Nucleus accumbens (tissue), 56 donors: Measurements from ENCODE around the gene SLC6A9.

ENCODE experiments used
- DNase-seq, 56 donors: peaks; one replicate each; lab custom pipeline; 2025; lab: John Stamatoyannopoulos, UW

The SLC6A9 gene

DNA sequence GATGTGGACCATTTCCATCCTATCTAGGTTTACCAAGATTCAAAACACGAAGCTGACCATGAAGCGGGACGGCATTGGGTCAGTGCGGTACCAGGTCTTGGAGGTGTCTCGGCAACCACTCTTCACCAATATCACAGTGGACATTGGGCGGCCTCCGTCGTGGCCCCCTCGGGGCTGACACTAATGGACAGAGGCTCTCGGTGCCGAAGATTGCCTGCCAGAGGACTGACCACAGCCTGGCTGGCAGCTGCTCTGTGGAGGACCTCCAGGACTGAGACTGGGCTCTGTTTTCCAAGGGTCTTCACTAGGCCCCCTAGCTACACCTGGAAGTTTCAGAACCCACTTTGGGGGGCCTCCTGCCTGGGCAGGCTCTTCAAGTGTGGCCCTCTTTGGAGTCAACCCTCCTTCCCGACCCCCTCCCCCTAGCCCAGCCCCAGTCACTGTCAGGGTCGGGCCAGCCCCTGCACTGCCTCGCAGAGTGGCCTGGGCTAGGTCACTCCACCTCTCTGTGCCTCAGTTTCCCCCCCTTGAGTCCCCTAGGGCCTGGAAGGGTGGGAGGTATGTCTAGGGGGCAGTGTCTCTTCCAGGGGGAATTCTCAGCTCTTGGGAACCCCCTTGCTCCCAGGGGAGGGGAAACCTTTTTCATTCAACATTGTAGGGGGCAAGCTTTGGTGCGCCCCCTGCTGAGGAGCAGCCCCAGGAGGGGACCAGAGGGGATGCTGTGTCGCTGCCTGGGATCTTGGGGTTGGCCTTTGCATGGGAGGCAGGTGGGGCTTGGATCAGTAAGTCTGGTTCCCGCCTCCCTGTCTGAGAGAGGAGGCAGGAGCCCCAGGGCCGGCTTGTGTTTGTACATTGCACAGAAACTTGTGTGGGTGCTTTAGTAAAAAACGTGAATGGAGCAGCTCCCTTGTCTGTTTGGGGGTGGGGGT lies 40.7 kb downstream of the SLC6A9 start:
- DNase-seq = no peak

DNA sequence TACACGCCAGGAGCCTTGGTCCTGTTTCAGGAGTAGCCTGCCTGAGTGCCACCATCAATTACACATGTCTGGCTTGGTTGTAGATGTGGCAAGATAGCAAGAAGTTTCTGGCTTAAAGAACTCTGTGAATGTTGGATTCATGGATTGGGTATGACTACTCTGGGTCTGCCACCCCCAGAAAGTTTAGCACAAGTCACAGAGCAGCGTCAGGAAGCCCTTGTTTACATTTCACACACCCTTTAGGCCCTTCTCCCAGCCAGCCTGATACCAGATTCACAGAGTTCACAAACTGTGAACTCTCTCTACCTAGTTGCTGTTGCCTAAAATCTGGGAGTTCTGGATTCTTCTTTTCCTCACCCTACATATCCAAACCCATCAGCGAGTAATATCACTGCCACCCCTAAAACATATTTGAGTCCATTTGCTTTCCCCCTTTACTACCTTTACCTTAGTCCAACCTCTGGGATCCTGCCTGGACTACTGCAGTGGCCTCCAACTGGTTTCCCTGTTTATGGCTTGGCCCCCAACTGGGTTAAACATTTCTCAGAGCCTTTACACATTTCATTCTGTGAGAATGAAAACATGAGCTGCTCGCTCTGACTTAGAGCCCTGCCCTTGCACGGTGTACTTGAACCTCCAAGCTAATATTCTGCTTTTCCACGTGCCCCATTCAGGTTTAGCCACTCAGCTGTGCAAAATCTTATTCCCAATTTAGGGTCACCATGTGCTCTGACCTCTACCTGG lies 43.9 kb downstream of the SLC6A9 start:
- DNase-seq = no peak

DNA sequence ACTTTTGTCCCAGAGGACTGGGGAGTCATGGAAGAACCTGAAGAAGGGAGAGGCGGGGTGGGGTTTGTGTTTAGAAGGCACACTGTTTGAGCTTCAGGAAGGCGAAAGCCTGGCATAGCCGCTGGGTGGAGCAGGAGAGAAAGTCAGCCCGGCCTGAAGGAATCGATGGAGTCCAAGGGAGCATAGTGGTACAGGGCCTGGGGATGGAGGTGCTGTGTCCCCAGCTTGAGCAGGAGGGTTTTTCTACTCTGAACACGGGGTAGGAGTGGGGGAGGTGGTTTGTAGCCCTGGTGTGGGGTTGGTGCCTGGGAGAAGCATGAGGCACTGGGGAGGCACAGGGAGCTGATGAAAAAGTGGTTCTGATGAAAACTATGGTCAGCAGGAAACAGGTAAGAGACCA lies 44.5 kb downstream of the SLC6A9 start:
- DNase-seq = no peak

DNA sequence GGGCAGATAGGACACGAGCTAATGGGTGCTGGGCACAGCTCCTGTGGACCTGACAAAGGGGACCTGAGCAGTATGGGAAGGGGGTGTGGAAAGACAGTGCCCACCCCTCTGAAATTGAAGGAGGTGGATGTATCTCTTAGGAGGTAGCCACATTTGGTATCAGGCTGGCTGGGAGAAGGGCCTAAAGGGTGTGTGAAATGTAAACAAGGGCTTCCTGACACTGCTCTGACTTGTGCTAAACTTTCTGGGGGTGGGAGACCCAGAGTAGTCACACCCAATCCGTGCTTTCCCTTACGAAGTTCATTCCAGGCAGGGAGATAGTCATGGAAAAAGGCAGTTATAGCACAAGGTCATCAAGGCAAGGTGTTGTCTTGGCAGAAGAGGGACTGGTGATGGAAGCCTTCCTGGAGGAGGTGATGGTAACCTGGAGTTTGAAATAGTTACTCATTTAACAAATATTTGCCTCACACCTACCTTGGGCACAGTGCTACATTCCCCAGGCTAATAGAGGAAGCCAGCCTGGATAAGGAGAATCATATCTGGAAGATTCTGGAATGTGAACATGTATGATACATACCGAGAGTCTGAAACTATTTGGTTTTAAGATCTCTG lies 45.2 kb downstream of the SLC6A9 start:
- DNase-seq = no peak

DNA sequence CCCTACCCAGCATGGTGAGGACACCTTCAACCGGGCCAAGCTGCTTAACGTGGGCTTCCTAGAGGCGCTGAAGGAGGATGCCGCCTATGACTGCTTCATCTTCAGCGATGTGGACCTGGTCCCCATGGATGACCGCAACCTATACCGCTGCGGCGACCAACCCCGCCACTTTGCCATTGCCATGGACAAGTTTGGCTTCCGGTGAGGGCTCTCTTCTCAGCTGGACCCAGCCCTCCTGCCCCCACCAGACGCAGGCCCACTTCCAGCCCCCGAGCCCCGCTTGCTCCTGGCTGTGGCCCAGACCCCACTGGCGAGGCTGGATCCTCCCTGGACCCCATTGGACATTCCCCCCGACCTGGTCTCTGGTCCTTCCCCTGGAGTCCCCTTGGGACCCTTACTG lies 46.4 kb downstream of the SLC6A9 start:
- DNase-seq = no peak

DNA sequence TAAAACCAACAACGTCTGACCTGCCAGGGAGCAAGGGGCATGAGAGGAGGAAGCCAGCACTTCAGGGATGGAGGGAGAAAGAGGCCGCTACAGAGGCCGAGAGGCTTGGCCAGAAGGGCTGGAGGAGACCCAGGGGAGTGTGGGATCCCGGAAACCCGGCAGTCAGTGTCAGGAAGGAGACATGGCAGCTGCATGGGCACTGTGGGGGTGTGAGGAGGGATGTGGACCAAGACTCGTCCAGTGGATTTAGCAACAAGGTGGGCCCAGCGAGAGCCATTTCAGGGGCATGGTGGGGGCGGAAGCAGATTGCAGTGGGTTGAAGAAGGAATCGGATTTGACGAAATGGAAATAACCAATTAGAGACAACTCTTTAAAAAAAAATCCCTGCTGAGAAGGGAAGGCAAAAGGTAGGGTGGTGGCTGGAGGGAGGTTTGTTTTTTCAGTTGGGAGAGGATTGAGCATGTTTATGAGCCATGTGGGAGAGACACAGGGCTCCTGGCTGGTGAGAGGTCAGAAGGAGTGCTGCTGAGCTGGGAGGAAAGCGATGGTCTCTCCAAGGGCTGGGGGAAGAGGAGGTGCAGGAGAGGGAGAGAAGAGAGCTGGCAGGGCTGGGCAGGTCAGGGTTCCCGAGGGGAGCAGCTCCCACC lies 47.9 kb downstream of the SLC6A9 start:
- no peak for DNase-seq

DNA sequence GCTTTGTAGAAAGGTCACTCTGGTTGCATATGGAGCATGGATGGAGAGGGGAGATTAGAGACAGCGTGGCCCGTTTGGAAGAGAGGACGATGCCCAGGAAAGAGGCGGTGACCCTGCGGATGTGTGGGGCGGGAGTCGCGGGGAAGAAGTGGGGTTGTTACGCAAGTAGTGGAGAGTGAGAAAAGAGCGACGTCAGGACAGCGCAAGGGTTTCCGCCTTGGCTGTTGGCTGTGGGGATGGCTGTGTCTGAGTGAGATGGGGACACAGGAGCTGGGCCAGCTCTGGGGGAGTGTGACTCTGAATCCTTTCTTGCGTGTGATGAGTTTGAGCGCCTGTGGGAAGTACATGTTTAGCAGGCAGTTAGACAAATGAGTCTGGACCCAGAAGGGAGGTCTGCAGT lies 48.5 kb downstream of the SLC6A9 start:
- no peak for DNase-seq

DNA sequence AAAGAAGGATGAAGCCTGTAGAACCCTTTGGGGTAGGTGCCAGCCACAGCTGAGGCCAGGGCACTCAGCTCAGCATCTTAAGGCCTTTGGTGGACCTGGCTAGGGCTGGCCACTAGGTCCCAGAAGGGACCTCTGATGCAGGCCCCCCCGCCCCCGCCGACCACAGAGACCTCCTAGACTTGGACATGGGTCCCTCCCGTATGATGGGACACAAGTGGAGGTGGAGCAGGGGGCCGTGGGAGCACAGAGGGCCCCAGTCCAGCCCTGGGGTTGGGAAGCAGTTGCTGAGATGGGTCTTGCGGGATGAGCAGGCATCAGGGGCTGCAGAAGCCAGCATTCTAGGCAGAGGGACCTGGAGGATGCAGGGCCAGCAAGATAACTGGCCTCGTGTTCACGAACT lies 49.0 kb downstream of the SLC6A9 start:
- no peak for DNase-seq

DNA sequence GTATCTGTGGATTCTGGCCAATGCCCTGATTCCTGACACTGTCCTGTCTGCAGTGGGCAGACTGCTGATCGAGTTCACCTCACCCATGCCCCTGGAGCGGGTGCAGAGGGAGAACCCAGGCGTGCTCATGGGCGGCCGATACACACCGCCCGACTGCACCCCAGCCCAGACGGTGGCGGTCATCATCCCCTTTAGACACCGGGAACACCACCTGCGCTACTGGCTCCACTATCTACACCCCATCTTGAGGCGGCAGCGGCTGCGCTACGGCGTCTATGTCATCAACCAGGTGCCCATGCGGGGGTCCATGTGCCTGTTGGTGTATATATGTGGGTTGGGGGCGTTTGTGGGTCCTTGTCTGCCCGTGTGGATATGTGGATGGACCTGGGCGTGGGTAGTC lies 49.6 kb downstream of the SLC6A9 start:
- DNase-seq = no peak

DNA sequence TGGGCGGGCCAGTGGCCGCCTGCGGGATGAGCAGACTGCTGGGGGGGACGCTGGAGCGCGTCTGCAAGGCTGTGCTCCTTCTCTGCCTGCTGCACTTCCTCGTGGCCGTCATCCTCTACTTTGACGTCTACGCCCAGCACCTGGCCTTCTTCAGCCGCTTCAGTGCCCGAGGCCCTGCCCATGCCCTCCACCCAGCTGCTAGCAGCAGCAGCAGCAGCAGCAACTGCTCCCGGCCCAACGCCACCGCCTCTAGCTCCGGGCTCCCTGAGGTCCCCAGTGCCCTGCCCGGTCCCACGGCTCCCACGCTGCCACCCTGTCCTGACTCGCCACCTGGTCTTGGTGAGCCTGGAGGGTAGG lies 50.1 kb downstream of the SLC6A9 start:
- DNase-seq = no peak

DNA sequence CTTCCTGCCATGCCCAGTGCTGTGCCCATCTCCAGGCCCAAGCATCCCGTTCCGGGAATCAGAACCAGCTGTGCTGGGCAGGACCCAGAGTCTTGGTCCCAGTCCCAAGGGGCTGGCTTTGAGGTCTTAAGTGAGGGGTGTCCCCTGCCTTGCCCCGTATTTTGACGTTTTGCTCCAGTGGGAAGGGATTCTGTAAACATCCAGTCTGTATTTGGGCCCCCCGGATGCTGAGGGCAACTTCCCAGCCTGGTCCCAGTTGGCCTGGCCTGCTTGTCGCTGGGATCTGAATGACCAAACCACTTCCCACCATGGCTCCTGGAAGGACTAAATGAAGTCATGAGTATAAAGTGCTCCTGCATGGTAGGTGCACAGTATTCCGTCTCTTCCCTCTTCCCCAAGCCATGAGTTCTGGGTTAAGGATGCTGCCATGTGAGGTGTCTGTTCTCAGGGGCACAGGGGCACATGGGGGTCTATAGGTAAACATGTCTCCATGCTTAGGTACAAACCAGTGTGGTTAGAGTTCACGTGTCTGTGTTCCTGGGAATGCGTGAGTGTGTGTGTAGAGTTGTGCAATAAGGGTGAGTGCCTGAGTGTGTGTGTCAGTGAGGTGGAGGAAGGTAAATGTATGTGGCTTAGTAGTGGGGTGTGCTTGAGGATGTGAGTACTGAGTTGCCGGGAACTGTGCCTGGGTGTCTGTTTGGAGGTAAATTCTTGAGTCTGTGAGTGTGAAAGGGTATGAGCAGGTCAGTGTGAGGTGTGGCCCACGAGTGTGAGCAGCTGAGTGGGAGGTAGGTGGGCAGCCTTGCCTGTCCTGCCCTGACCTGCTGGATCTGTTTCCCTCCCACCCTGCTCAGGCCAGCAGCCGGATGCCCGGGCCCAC lies 50.8 kb downstream of the SLC6A9 start:
- DNase-seq = no peak

DNA sequence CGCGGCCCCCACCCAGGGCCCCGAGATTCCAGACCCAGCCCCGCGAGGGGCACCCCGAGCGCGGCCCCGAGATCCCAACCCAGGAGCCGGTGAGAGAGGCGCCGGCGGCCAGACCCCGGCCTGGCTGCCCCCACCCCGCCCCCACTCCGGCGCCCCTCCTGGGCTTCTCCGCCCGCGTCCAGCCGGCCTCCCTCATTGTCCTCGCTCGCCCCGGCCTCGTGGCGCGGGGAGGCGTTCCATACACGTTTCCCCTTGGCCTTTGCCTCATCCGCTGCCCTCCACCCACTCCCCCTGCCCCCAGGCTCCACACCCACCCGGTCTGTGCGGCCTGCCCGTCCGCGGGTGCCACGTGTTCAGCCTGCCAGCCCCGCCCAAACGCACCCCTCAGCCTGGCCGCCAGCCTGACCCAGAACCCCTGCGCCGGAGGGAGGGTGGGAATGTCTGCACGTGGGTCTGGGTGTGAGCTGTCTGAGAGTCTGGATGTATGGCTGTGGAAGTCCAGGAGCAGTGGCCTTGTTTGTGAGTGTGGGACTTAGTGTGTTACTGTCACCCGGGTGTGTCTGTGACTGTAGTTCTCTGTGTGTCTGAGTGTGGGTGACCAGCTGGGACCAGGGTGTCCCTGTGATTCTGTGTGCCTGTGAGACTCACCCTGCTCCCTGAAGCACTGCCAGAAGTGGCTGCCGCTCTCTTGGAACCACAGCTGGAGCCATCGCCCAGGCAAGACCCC lies 51.6 kb downstream of the SLC6A9 start:
- DNase-seq = peak in 31 of 56 donors; percentile 6 to 67 (median 29)

DNA sequence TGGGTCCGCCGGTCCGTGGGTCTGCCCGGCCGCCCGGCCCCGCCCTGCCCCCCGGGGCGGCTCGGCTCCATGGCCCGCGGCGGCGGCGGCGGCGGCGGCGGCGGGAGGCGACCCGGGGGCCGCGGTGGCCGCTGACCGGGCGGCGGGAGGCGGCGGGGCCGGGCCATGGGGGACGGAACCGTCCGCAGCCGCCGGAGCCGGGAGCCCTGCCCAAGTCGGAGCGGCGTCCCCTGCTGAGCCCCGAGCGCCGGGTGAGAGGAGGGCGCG lies 52.1 kb downstream of the SLC6A9 start:
- DNase-seq = no peak

DNA sequence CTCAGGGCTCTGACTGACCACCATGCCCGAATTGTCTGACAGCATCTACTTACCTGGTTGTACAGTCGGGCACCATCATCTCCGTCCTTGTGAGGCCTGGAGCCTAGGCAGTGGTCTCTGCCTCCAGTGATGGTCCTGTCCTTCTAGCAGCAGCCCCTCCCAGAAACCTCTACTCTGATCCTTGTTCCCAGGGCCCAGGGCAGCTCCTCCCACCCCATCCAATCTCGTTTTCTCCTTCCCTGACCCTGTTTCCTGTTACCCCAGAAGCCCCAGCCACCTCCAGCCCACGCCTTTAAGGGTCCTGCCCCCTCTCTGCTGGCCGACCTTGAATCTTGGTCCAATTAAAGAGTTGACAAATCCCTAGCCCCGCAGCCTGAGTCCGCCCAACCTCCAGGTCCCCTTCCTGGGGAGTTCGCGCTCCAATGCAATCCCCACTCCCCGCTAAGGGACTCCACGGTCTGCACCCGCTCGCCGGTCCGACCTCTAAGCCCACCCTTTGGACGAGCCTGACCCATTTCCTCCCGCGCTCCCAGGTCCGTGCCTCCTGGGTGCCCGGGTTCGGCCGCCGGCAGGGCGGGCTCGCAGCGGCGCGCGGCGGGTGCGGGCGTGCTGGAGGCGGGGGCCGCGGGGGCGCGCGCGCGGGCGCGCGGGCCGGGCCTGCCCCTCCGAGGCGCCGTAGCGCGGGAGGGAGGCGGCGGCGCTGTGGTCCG lies 52.6 kb downstream of the SLC6A9 start, which contains the start of gene B4GALT2:
B4GALT2 (plus strand) TSS at position 660 of the 710 bp plus-strand sequence. CDS start 1,951 bp downstream, outside the sequence.
- peak in 35 of 56 donors; percentile 6 to 76 (median 30) for DNase-seq

DNA sequence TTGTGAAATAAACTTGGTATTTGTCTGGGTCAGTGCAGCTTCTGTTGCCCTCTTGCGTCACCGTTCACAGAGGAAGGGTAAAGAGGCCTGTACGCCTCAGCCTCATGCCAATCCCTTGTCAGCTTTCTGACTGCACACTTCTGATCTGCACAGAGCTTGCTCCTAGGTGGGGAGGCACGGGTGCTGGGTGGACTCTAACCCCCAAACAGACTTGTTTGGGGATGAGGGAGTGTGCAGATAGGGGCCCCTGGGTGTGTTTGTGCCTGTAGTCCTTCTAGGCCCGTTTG lies 53.1 kb downstream of the SLC6A9 start:
- DNase-seq = no peak

DNA sequence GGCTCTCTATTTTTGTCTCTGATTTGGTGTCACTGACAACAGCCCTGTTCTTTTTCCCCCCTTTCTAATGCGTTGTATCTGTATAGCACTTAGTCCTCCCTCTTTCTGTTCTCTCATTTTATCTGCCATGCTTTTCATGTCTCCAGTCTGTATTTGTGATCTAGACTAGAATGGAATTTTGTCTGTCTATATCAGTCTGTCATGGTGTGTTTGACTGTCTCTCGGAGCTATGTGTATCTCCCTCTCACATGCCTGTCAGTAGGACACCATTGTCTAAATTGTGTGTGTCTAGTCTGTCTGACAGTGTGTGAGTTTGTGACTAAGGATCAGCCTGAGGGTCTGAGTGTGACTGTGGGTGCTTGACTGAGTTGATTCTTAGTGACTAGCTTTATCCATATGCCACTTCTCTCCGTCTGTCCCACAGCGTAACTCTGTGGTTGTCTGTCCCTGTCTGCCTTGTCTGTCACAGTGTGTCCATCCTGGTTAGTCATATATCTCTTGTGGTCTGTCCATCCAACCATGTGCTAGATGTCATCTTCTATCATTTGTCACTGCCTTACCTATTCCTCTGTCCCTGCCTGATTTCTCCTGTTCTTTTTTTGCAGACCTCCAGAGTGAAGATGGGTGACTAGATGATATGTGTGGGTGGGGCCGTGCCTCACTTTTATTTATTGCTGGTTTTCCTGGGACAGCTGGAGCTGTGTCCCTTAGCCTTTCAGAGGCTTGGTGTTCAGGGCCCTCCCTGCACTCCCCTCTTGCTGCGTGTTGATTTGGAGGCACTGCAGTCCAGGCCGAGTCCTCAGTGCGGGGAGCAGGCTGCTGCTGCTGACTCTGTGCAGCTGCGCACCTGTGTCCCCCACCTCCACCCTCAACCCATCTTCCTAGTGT lies 53.6 kb downstream of the SLC6A9 start:
- DNase-seq = no peak

DNA sequence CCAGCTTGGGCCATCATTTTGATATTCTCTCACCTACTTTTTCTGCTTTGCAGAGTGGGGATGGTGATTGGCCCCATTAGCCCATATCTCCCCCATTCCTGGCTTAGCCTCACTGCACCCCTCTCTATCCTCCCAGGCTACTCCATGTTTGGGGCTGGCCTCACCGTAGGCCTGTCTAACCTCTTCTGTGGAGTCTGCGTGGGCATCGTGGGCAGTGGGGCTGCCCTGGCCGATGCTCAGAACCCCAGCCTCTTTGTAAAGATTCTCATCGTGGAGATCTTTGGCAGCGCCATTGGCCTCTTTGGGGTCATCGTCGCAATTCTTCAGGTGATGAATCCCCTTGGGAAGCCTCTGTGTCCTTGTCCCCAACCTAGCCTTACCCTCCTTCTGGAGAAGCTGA lies 54.4 kb downstream of the SLC6A9 start:
- DNase-seq = no peak

DNA sequence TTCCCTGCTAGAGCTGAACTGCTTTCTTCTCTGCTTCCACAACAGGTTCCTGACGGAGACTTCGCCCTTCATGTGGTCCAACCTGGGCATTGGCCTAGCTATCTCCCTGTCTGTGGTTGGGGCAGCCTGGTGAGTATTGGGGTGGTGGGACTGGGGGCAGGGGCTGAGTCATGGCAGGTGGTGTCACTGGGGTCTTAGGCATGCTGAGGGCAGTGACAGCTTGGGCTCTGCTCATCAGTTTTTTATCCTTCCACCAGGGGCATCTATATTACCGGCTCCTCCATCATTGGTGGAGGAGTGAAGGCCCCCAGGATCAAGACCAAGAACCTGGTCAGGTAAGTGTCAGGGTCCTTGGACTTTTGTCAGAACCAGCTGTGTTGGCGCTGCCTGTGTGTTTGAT lies 55.2 kb downstream of the SLC6A9 start:
- no peak for DNase-seq
